GM12892 (cell line): ENCODE results near the gene LEFTY2.
"Not testable (repeated sequence)": the region's sequence is repeated elsewhere in the genome, so short reads cannot be mapped to it uniquely, and the experiment has no call there.

Source experiments
- POLR2A ChIP-seq: IDR thresholded peaks from 2 replicates; pipeline ENCODE4 v1.6.1; 2011; ENCODE audit warnings: low read depth, low read length, control low read depth
- POLR2AphosphoS5 ChIP-seq: IDR thresholded peaks from 2 replicates; pipeline ENCODE4 v1.6.1; 2011; ENCODE audit warnings: low read depth, low read length, control low read depth
- TAF1 ChIP-seq: IDR thresholded peaks from 2 replicates; pipeline ENCODE4 v1.6.1; 2011; ENCODE audit warnings: low read depth, mild to moderate bottlenecking, control low read depth, low read length, borderline replicate concordance

DNA sequence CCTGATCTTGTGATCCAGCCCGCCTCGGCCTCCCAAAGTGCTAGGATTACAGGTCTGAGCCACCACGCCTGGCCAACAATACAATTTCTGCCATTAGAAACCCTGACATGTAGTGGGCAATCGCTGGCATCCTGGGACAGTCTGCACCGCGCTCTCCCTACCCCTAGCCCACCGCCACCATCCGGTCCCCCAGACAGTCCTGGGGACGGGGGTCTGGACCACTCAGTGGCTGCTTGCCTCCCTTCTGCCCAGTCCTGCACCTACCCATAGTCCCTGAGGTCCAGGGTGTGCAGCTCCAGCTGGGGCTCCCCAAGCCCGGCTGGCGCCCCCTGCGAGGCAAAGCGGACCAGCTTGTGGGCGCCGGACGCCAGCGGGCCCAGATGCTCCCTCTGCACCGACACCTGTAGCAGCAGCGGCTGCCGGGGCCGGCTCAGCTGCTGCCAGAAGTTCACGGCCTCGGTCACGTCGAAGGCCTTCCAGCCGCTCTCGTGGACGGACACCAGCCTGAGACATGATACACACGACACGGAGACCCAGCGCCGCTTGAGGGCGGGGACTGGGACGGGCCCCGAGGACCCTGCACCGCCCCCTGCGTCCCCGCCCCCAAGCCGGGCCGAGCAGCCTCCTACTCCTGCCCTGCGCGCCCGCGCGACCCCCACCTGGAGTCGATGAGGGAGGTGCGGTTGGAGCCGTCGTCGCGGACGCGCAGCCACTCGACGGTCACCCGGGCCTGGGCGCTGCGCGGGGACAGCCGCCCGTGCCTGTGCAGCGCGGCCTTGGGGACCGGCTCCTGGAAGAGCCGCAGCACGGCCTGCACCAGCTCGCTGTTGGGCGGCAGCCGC lies 1.7 kb downstream of the LEFTY2 start:
- not testable (repeated sequence) for TF ChIP-seq POLR2A, TAF1, POLR2AphosphoS5
